HFFc6 (cell line): ENCODE data around the gene DPH5. TPM values are rescaled to one million over a fixed set of nuclear protein-coding genes. Genes with fewer than 3 reads are reported as not detected.

Experiments
- DNase-seq: peaks from one replicate; pipeline ENCODE4 v3.0.0-alpha.2; 2018
- H3K27ac Mint-ChIP-seq: 2 replicates; pipeline ENCODE4 v1.8.0; 2020; ENCODE audit warnings: mild to moderate bottlenecking, mixed read lengths
- H3K27me3 Mint-ChIP-seq: 2 replicates; pipeline ENCODE4 v1.8.0; 2021; ENCODE audit warnings: mild to moderate bottlenecking, moderate library complexity, mixed read lengths; ENCODE audit not compliant: insufficient read depth
- H3K36me3 Mint-ChIP-seq: 2 replicates; pipeline ENCODE4 v1.8.0; 2021; ENCODE audit warnings: low read depth, mixed read lengths
- H3K4me1 Mint-ChIP-seq: 2 replicates; pipeline ENCODE4 v1.8.0; 2020; ENCODE audit warnings: low read depth, mixed read lengths
- H3K4me3 Mint-ChIP-seq: 2 replicates; pipeline ENCODE4 v1.8.0; 2020; ENCODE audit warnings: mild to moderate bottlenecking, moderate library complexity, mixed read lengths
- H3K9me3 Mint-ChIP-seq: 2 replicates; pipeline ENCODE4 v1.8.0; 2020; ENCODE audit warnings: mild to moderate bottlenecking, mixed read lengths
- total RNA-seq, 6 experiments: library from RNA; stranded (reverse); fragmentation: NEBNext Ultra II Directional; extraction: Animal tissue kit (Norgen Biotek cat#: 25700); gene quantifications; 2 replicates in 1 of 6; 3 replicates in 5 of 6; pipeline ENCODE4 v1.2.3, GENCODE V29; 2021
- TF ChIP-seq, protein P1 (sequence below): fragments of 200-600 bp; sonication (generic); IDR thresholded peaks from 2 replicates; pipeline ENCODE4 v1.5.0; 2021; ENCODE audit warnings: antibody characterized with exemption, mild to moderate bottlenecking

Gene DPH5
- total RNA-seq, 6 experiments from 2014 or later, result 38.1 to 49.8 (median 39.3) TPM

DNA sequence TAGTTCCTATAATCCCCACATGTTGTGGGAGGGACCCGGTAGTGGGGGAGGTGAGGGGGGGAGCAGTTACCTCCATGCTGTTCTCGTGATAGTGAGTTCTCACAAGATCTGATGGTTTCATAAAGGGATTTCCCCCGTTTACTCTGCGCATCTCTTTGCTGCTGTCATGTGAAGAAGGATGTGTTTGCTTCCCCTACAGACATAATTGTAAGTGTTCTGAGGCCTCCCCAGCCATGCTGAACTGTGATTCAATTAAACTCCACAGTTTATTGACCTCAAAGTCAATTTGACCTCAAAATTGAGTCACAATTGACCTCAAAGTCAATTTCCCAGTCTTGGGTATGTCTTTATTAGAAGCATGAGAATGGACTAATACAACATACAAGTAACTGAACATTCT, 19.7 kb downstream of the DPH5 start:
- TF ChIP-seq, protein P1, sequence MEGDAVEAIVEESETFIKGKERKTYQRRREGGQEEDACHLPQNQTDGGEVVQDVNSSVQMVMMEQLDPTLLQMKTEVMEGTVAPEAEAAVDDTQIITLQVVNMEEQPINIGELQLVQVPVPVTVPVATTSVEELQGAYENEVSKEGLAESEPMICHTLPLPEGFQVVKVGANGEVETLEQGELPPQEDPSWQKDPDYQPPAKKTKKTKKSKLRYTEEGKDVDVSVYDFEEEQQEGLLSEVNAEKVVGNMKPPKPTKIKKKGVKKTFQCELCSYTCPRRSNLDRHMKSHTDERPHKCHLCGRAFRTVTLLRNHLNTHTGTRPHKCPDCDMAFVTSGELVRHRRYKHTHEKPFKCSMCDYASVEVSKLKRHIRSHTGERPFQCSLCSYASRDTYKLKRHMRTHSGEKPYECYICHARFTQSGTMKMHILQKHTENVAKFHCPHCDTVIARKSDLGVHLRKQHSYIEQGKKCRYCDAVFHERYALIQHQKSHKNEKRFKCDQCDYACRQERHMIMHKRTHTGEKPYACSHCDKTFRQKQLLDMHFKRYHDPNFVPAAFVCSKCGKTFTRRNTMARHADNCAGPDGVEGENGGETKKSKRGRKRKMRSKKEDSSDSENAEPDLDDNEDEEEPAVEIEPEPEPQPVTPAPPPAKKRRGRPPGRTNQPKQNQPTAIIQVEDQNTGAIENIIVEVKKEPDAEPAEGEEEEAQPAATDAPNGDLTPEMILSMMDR, result no peak
- Mint-ChIP-seq H3K4me1 (peaks cover 33% of the 10 kb centered on the region), H3K27ac (no peak overlapping the region), H3K36me3 (peaks cover 39% of the 10 kb centered on the region), H3K27me3 (no peaks in the 10 kb centered on the region), H3K9me3 (no peaks in the 10 kb centered on the region), H3K4me3 (no peak overlapping the region)
- no peak for DNase-seq

DNA sequence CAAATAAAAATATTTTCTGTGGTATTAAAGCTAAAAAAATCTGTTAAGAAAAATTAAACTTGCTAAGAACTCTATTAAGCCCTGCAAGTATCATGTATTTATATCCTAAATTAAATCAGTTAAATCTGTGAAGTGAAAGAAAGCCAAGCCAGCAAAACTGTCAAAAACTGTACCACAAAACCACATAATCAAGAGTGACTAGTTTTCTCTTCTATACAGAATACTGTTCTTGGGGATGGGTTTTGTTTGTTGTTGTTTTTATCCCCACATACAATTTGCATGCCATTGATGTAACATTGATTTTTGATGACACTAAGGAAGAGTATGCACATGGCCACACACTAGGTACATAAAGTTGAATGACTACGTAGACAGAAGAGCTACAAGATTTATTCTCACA, 20.4 kb downstream of the DPH5 start:
- TF ChIP-seq, protein P1, result no peak
- H3K4me1 Mint-ChIP-seq, result peaks cover 33% of the 10 kb centered on the region
- H3K27me3 Mint-ChIP-seq, result no peaks in the 10 kb centered on the region
- peaks cover 35% of the 10 kb centered on the region for H3K36me3 Mint-ChIP-seq
- DNase-seq, result no peak
- no peak overlapping the region for H3K27ac Mint-ChIP-seq
- H3K9me3 Mint-ChIP-seq, result no peaks in the 10 kb centered on the region
- no peak overlapping the region for H3K4me3 Mint-ChIP-seq

- no peak for DNase-seq
- Mint-ChIP-seq H3K9me3 (no peaks in the 10 kb centered on the region), H3K4me1 (peaks cover 33% of the 10 kb centered on the region), H3K36me3 (peaks cover 32% of the 10 kb centered on the region), H3K4me3 (no peak overlapping the region), H3K27me3 (no peaks in the 10 kb centered on the region), H3K27ac (no peak overlapping the region)
- TF ChIP-seq, protein P1, result no peak
Observed at GRCh38 chr1:101004670-101005069, 20.9 kb downstream of the DPH5 start.

GRCh38 chr1:101004061-101004460, 21.5 kb downstream of the DPH5 start:
- H3K4me3 Mint-ChIP-seq, result no peak overlapping the region
- DNase-seq, result no peak
- no peaks in the 10 kb centered on the region for H3K9me3 Mint-ChIP-seq
- H3K36me3 Mint-ChIP-seq, result peaks cover 29% of the 10 kb centered on the region
- H3K27ac Mint-ChIP-seq, result no peak overlapping the region
- no peaks in the 10 kb centered on the region for H3K27me3 Mint-ChIP-seq
- H3K4me1 Mint-ChIP-seq, result peaks cover 33% of the 10 kb centered on the region
- TF ChIP-seq, protein P1, result no peak

- TF ChIP-seq, protein P1, result no peak
- DNase-seq, result no peak
- Mint-ChIP-seq H3K9me3 (no peaks in the 10 kb centered on the region), H3K27me3 (no peaks in the 10 kb centered on the region), H3K4me3 (no peak overlapping the region), H3K4me1 (peaks cover 31% of the 10 kb centered on the region), H3K36me3 (peaks cover 26% of the 10 kb centered on the region), H3K27ac (peak overlapping the region; percentile 61)
Observed at GRCh38 chr1:101003012-101003650, 22.5 kb downstream of the DPH5 start.
